HL-60/S4 treated with phorbol 12-myristate 13-acetate at 8.2 ng/mL for 4 days and 3 days (cell line): Measurements from ENCODE around the gene RGS9BP.
"Not testable (repeated sequence)": the region's sequence is repeated elsewhere in the genome, so short reads cannot be mapped to it uniquely, and the experiment has no call there.

ENCODE experiments used
- in situ Hi-C: fragments of 300-500 bp; cut with MboI; formaldehyde crosslinking; loops from 2 replicates; pipeline ENCODE4 v1.15.0; 2022; ENCODE audit warnings: low sequenced_read_pairs

The RGS9BP gene, protein sequence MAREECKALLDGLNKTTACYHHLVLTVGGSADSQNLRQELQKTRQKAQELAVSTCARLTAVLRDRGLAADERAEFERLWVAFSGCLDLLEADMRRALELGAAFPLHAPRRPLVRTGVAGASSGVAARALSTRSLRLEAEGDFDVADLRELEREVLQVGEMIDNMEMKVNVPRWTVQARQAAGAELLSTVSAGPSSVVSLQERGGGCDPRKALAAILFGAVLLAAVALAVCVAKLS

DNA sequence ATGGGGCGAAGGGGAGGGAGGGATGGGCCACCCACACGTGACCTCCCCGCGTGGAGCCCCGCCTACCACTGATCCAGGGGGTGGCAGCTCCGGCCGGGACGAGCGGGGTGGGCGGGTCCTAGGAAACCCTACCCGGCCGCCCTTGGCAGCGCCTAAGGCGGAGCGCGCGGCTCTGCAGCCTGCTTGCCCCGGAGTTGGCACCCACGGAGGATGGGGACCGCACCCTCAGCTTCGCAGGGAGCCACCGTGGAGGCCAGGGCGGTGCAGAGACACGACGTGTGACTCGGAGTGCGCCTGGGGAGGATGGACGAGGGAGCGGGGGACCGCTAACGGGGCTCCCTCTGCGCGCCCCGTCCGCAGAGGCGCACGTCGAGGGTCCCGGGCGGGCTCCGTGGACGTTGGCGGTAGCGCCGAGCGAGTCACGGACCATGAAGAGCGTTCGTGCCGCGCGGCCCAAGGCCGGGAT lies at the start of gene RGS9BP:
Gene RGS9BP, plus strand, starts transcription at position 129 of the 466 bp plus-strand sequence. CDS start 416 bp downstream, outside the sequence.
- in situ Hi-C loops: loop anchor here (25.0 kb wide), 1 partner anchor 412 kb away; the partner anchor contains the start of gene GPATCH1

DNA sequence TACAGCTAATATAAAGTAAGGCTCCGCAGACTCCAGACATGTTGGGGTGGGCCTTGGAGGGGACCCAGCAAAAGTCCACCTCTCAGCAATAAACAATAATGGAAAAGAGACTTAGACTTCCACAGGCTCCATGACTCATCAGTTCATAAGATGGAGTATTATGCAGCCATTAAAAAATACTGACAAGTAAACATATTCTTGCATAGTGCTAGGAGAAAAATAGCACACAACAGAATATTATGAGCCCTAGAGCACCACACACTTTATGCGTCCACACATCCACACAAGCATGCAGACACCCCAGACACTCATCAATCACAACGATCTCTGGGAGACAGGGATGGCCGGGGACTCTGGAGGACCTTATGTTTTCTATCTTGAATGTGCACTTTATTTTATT lies 48.7 kb upstream of the RGS9BP start:
- in situ Hi-C loops: no loop called here

- in situ Hi-C loops: no loop called here
These were observed 47.9 kb upstream of the RGS9BP start for GRCh38 chr19:32627714-32628270.

DNA sequence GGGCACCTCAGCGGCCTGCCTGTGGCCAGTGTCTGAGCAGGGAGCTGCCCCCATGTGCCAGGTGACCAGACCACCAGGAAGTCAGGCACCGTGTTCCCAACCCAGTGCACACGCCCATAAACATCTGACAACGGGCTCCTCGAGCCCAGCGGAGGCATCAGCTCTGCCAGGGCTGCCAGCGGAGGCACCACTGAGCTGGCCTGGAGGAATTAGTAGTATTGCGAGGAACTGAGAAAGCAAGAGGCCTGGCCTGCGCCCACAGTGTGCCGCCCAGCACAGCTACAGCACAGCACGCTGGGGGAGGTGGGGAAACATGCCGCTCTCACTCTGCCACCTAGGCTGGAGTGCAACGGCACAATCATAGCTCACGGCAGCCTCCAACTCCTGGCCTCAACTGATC lies 45.3 kb upstream of the RGS9BP start:
- in situ Hi-C loops: no loop called here

GRCh38 chr19:32631381-32631780 lies 44.3 kb upstream of the RGS9BP start:
- in situ Hi-C loops: no loop called here

DNA sequence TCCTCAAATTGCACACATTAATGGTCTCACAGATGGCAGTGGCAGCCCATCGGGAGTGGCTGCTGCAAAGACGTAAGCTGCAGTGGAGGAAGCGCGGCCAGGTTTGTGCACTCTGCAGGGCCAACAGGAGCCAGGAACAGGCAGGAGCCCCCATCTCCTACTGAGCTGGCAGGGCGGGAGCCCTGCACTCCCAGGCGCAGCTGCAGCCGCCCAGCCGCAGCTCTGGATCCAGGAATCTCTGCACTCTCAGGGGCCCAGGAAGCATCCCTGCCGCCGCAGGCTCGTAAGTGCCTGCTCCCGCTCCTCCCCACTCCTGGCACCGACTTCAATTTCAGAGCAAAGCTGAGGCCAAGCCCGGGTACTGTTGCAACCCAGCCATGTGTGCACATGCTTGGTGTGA lies 38.2 kb upstream of the RGS9BP start:
- in situ Hi-C loops: no loop called here

DNA sequence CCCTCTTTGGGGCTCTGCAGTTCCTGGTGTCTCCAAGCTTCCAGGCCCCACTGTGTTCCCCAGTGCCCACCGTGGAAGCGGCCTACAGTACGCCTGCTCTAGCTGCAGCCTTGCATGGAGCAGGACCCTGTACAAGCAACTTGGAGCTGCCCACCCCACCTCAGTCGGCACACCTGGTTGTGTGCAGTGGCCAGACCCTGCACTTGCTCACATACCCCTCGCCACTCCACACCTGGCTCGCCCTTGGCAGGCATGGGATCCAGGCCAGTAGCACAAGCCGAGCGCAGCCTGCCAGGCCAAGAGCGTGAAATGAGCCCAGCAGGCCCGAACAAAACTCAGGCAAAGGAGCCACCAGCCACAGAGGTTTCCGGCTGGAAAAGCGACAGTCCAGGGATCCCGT lies 37.0 kb upstream of the RGS9BP start:
- in situ Hi-C loops: no loop called here

DNA sequence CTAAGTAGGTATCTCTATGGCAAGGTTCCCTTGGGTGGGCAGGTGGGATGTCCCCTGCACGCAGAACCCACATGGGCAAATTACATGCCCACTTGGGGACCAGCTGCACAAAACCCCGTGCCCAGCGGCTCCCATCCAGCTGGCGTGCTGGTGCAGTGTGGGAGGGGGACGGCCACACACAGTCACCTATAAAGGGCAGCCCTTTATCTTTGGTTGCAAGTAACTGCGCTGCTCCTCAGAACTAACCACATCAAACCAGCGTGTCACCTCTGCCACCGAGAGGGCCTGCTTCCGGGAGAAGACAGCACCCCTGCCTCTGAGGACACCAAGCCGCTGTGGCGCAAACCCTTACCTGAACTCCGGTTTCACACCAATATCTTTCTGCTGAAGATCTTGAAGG lies 32.9 kb upstream of the RGS9BP start:
- in situ Hi-C loops: no loop called here

- in situ Hi-C loops: no loop called here
These were observed 29.1 kb upstream of the RGS9BP start for GRCh38 chr19:32646556-32646955.

- in situ Hi-C loops: no loop called here
These were observed 28.3 kb upstream of the RGS9BP start for GRCh38 chr19:32647361-32647760.

DNA sequence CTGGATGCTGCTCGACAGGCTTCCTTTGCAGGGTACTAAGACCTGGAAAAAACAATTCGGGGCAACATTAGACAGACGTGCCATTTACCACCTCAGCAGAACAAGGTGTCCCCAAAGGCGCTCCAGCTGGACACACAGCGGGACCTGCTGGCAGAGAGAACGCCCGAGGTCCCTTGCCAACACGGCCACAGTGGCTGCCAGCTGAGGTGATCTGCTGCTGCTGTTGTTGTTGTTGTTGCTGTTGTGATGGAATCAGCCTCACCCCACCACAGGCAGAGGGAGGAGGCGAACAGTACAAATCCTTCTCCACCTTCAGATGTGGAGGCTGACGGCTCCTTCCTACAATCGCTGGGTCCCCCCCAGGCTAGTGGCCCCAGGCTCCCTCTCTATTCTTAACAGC lies 25.9 kb upstream of the RGS9BP start:
- in situ Hi-C loops: no loop called here

- in situ Hi-C loops: no loop called here
These were observed 25.0 kb upstream of the RGS9BP start for GRCh38 chr19:32650671-32651070.

DNA sequence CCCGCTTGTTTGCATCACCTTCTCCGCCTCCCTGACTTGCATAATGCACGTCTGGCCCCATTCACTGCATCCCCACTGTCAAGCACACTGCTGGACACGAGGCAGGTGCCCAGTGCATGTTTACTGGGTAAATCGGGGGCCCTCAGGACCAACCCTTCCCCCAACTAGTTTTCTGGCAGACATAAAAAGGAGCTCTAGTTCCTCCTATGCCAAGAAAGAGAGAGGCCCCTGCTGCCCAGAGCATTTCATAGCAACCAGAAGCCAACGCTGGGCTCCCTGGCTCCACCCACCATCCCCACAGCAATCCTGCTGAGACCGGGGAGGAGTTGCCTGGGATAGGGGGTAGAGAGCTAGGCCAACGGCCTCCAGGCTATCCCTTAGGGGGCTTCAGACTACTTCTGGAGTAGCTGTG lies 23.9 kb upstream of the RGS9BP start:
- in situ Hi-C loops: no loop called here

- in situ Hi-C loops: not testable (repeated sequence)
These were observed 23.3 kb upstream of the RGS9BP start for GRCh38 chr19:32652331-32652730.

- in situ Hi-C loops: no loop called here
These were observed 22.6 kb upstream of the RGS9BP start for GRCh38 chr19:32652894-32653598.

- in situ Hi-C loops: no loop called here
These were observed 22.1 kb upstream of the RGS9BP start for GRCh38 chr19:32653599-32653915.

GRCh38 chr19:32656379-32656778 lies 19.3 kb upstream of the RGS9BP start:
- in situ Hi-C loops: not testable (repeated sequence)

DNA sequence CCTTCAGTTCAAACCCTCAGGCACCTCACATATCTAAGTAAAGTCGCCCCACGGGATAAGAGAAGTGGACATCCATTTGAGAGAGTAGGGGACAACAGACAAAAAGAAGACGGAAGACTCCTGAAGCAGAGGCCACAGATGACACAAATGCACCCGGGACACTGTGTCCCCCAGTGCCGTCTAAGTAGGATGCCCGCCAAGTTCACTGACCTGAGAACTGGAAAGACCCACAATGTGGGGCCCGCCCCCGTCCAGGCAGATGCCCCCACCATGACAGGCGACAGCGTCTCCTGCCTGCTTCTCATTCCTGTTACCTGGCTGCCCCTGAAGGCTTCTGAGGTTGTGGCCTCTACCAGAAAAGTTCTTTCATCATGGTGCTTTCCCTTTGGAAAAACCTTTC lies 17.6 kb upstream of the RGS9BP start:
- in situ Hi-C loops: no loop called here

- in situ Hi-C loops: no loop called here
These were observed 17.1 kb upstream of the RGS9BP start for GRCh38 chr19:32658527-32658926.

- in situ Hi-C loops: no loop called here
These were observed 14.3 kb upstream of the RGS9BP start for GRCh38 chr19:32661318-32661717.

DNA sequence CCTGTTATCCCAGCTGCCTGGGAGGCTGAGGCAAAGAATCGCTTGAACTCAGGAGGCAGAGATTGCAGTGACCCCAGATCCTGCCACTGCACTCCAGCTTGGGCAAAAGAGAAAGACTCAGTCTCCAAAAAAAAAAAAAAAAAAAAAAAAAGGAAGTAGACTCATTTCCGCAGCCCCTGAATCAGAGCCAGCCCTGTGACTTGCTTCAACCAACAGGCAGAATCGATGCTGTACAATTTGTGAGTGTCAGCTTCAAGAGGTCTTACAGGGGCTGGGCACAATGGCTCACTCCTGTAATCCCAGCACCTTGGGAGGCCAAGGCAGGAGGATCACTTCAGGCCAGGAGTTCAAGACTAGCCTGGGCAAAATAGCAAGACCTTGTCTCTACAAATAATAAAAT lies 13.5 kb upstream of the RGS9BP start:
- in situ Hi-C loops: no loop called here

- in situ Hi-C loops: no loop called here
These were observed 9.6 kb upstream of the RGS9BP start for GRCh38 chr19:32666084-32666483.
